Tibial artery (tissue), 4 donors: ENCODE data around the gene SERHL2.
A peak's percentile ranks its signal among the peaks of the same experiment; 100 is the strongest.
"Not testable (repeated sequence)": the region's sequence is repeated elsewhere in the genome, so short reads cannot be mapped to it uniquely, and the experiment has no call there.

Experiments used
- DNase-seq, 2 donors: peaks; one replicate each; pipeline ENCODE4 v3.0.0-alpha.2; 2019
- H3K27ac ChIP-seq, 2 donors: fragments of 200-600 bp; sonication (generic) in 1 of 2; 1 replicate in 1 of 2; 2 replicates in 1 of 2; pipeline ENCODE4 v1.5.1; 2018 to 2019; ENCODE audit warnings: mild to moderate bottlenecking in 1 of 2
- H3K27me3 ChIP-seq, 2 donors: fragments of 200-600 bp; sonication (generic) in 1 of 2; one replicate each; pipeline versions ENCODE4 v1.5.1 to v1.6.0; 2016 to 2019
- H3K36me3 ChIP-seq, 3 donors: fragments of 200-600 bp; sonication (generic) in 2 of 3; one replicate each; pipeline ENCODE4 v1.5.1; 2016 to 2019; ENCODE audit warnings: mild to moderate bottlenecking in 2 of 3
- H3K4me1 ChIP-seq, 4 donors: fragments of 200-600 bp; sonication (generic) in 2 of 4; 1 replicate in 3 of 4; 2 replicates in 1 of 4; pipeline ENCODE4 v1.5.1; 2016 to 2019
- H3K4me3 ChIP-seq, 2 donors: fragments of 200-600 bp; sonication (generic) in 1 of 2; 1 replicate in 1 of 2; 2 replicates in 1 of 2; pipeline ENCODE4 v1.5.1; 2018 to 2019; ENCODE audit warnings: mild to moderate bottlenecking in 2 of 2
- H3K9me3 ChIP-seq, 3 donors: fragments of 200-600 bp; sonication (generic) in 1 of 3; one replicate each; pipeline ENCODE4 v1.5.1; 2016 to 2019
- CTCF ChIP-seq, 2 experiments: fragments of 200-600 bp in 1 of 2; fragments of 450-650 bp in 1 of 2; IDR thresholded peaks; one replicate each; pipeline ENCODE4 v1.5.1; 2017 to 2019; ENCODE audit warnings: antibody characterized with exemption in 2 of 2, mild to moderate bottlenecking in 1 of 2, moderate library complexity in 1 of 2
- intact Hi-C: fragments of 100-400 bp; cut with DNase I; formaldehyde crosslinking; loops from one replicate; pipeline ENCODE4 v1.15.0; 2023; ENCODE audit warnings: low total_unique reads

SERHL2 gene

GRCh38 chr22:42604403-42604802 lies 50.6 kb downstream of the SERHL2 start:
- DNase-seq: no peak
- H3K27ac ChIP-seq: no peak overlapping the region
- peaks cover 0 to 40% (median 18%) of the 10 kb centered on the region in 4 donors for H3K4me1 ChIP-seq
- no peak overlapping the region for H3K4me3 ChIP-seq
- H3K27me3 ChIP-seq: no peaks in the 10 kb centered on the region
- TF ChIP-seq CTCF (IDR thresholded peaks at IDR 0.05): no peak
- intact Hi-C loops: no loop called here
- no peaks in the 10 kb centered on the region for H3K9me3 ChIP-seq
- peaks cover 34 to 50% (median 36%) of the 10 kb centered on the region in 3 donors for H3K36me3 ChIP-seq

- H3K27me3 ChIP-seq, H3K27ac ChIP-seq, DNase-seq, intact Hi-C loops, H3K9me3 ChIP-seq, H3K4me3 ChIP-seq: not testable (repeated sequence)
- Histone ChIP-seq H3K4me1 (peaks cover 0 to 62% (median 42%) of the 10 kb centered on the region in 4 donors), H3K36me3 (peaks cover 5 to 26% (median 9%) of the 10 kb centered on the region in 3 donors)
These were observed 53.9 kb downstream of the SERHL2 start for GRCh38 chr22:42607641-42608040.

- intact Hi-C loops: no loop called here
- DNase-seq: no peak
- no peak overlapping the region for H3K4me3 ChIP-seq
These were observed 54.5 kb downstream of the SERHL2 start for GRCh38 chr22:42608136-42608822.

GRCh38 chr22:42608823-42609361 lies 55.1 kb downstream of the SERHL2 start:
- peaks cover 0 to 68% (median 51%) of the 10 kb centered on the region in 4 donors for H3K4me1 ChIP-seq
- peaks cover 0 to 22% (median 5%) of the 10 kb centered on the region in 3 donors for H3K36me3 ChIP-seq
- peak overlapping the region; percentile 0 to 19 for H3K27ac ChIP-seq
- H3K4me3 ChIP-seq: no peak overlapping the region
- no peaks in the 10 kb centered on the region for H3K27me3 ChIP-seq
- no peak for DNase-seq
- intact Hi-C loops: no loop called here
- no peaks in the 10 kb centered on the region for H3K9me3 ChIP-seq
- TF ChIP-seq CTCF (IDR thresholded peaks at IDR 0.05): no peak

More at GRCh38 chr22:42608136-42608822, 54.5 kb downstream of the SERHL2 start:
- Histone ChIP-seq H3K27me3 (no peaks in the 10 kb centered on the region), H3K9me3 (no peaks in the 10 kb centered on the region), H3K36me3 (peaks cover 0 to 22% (median 5%) of the 10 kb centered on the region in 3 donors), H3K27ac (peak overlapping the region in 1 of 2 donors; percentile 0), H3K4me1 (peaks cover 0 to 64% (median 49%) of the 10 kb centered on the region in 4 donors)
- TF ChIP-seq CTCF (IDR thresholded peaks at IDR 0.05): no peak

- no peak for TF ChIP-seq CTCF (IDR thresholded peaks at IDR 0.05)
- peaks cover 0 to 58% (median 45%) of the 10 kb centered on the region in 4 donors for H3K4me1 ChIP-seq
- H3K27me3 ChIP-seq: no peaks in the 10 kb centered on the region
- no peak overlapping the region for H3K4me3 ChIP-seq
- intact Hi-C loops: no loop called here
- peaks cover 0 to 22% (median 5%) of the 10 kb centered on the region in 3 donors for H3K36me3 ChIP-seq
- no peak overlapping the region for H3K27ac ChIP-seq
- no peaks in the 10 kb centered on the region for H3K9me3 ChIP-seq
- no peak for DNase-seq
These were observed 56.4 kb downstream of the SERHL2 start for GRCh38 chr22:42610186-42610585.

- Histone ChIP-seq H3K27ac (no peak overlapping the region), H3K36me3 (peaks cover 0 to 15% (median 5%) of the 10 kb centered on the region in 3 donors)
- DNase-seq: no peak
These were observed 57.3 kb downstream of the SERHL2 start for GRCh38 chr22:42611051-42611450.

More at GRCh38 chr22:42611051-42611450, 57.3 kb downstream of the SERHL2 start:
- H3K27me3 ChIP-seq: no peaks in the 10 kb centered on the region
- no peak for TF ChIP-seq CTCF (IDR thresholded peaks at IDR 0.05)
- no peaks in the 10 kb centered on the region for H3K9me3 ChIP-seq
- no peak overlapping the region for H3K4me3 ChIP-seq
- H3K4me1 ChIP-seq: peaks cover 0 to 67% (median 48%) of the 10 kb centered on the region in 4 donors
- intact Hi-C loops: no loop called here
